Measurements from ENCODE around the gene OPA3.
"Not testable (repeated sequence)": the region's sequence is repeated elsewhere in the genome, so short reads cannot be mapped to it uniquely, and the experiment has no call there.

OPA3 gene

GRCh38 chr19:45584332-45585157, at the start of gene OPA3:
Gene OPA3 (minus strand): TSS chr19:45584802. CDS start chr19:45584764, 38 bp downstream.
- peak; percentile 100 for DNase-seq

DNA sequence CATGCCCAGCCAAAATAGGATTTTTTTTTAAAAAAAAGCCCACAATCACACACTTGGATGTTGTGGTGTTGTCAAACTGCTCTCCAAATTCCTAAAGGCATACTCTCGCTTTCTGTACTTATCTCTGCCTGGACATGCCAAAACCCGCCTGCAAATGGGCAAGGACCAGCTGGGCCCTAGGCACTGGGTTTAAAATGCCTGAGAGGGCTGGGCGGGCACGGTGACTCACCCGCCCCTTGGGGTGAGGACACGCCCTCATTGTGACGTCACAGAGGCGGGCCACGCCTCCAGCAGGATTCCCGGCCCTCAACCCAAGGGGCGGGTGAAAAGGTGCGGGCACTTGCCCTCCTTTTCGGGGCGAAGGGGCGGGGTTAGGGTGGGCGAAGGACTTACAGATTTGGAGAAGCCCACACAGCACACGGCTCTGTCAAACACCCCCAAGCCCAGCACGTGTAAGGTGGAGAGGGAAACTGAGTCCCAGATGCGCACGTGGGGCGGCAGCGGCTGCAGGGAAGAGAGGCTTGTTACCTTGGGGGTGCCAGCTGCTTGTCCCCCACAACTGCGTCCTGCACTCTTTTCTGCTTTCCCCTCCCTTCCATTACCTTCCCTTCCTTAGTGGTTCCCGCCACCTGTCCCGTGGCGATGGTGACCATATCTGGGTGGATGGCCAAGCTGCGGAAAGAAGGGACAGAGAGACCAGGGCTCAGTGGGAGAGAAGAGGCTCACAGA, 48.0 kb upstream of the OPA3 start:
- DNase-seq, result peak; percentile 82

GRCh38 chr19:45630463-45630862, 45.9 kb upstream of the OPA3 start:
- no peak for DNase-seq

GRCh38 chr19:45629704-45630103, 45.1 kb upstream of the OPA3 start:
- DNase-seq, result no peak

GRCh38 chr19:45628219-45628618, 43.6 kb upstream of the OPA3 start:
- not testable (repeated sequence) for DNase-seq

GRCh38 chr19:45623984-45624383, 39.4 kb upstream of the OPA3 start:
- no peak for DNase-seq

DNA sequence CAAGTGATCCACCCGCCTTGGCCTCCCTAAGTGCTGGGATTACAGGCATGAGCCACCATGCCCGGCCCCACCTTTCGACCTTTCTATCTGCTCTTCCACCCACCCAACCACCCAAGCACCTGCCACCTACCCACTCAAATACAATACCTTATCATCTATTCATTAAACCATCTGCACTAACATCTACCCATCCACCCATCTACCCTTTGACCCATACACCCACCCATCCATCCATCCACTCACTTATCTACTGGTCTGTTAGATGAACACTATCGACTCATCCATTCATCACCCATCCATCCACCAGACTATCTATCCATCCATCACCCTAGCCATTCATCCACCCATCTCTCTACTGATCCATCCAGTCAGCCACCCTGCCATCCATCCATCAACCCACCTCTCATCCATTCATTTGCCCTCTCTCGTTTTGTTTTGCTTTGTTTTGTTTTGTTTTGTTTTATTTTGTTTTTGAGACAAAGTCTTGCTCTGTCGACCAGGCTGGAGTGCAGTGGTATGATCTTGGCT, 37.4 kb upstream of the OPA3 start:
- no peak for DNase-seq

- no peak for DNase-seq
Observed at GRCh38 chr19:45621389-45621788, 36.8 kb upstream of the OPA3 start.

GRCh38 chr19:45616704-45617017, 32.1 kb upstream of the OPA3 start:
- DNase-seq, result no peak

- DNase-seq, result peak; percentile 89
Observed at GRCh38 chr19:45615795-45616703, 31.4 kb upstream of the OPA3 start.

DNA sequence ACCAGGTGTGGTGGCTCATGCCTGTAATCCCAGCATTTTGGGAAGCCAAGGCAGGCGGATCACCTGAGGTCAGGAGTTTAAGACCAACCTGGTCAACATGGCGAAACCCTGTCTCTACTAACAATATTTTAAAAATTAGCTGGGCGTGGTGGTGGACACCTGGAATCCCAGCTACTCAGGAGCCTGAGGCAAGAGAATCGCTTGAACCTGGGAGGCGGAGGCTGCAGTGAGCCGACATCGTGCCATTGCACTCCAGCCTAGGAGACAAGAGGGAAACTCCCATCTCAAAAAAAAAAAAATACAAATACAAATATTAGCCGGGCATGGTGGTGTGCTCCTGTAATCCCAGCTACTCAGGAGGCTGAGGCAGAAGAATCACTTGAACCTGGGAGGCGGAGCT, 30.5 kb upstream of the OPA3 start:
- DNase-seq, result not testable (repeated sequence)

DNA sequence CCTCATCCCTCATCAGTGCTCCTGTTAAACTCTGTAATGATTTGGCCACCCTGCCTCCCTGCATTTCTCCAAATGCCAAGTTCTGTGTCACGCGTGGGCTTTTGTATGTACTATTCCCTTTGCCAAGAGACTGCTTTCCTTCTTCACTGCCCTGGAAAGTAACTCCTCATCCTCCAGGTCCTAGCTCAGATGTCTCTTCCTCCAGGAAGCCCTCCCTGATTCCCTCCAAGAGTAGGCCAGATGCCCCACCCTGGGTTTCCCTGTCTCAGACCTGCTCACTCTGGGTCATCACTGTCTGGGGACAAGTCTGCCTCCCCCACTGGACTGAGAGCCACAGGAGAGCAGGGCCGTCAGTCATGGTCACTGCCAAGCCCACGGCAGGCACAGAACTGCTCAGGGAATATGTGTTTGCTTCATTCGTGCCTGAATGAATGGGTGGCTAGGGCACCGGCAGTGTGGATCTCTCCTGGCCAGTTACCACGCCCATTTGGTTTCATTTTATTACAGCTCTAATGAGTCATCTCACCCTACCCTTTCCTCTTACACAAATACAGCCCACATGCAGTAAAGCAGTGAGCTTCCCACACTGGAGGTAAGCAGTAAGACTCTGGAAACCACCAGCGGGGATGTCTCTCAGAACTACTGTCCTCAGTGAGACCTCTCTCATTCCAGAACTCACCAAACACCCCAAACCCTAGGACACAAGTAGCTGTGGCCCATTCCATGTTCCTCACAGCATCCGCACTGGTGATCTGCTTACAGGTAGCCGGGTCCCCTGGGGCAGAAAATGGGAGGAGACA, 29.5 kb upstream of the OPA3 start:
- DNase-seq, result peak; percentile 73

GRCh38 chr19:45608948-45609347, 24.3 kb upstream of the OPA3 start:
- no peak for DNase-seq

- DNase-seq, result peak; percentile 81
Observed at GRCh38 chr19:45607071-45608029, 22.7 kb upstream of the OPA3 start.

DNA sequence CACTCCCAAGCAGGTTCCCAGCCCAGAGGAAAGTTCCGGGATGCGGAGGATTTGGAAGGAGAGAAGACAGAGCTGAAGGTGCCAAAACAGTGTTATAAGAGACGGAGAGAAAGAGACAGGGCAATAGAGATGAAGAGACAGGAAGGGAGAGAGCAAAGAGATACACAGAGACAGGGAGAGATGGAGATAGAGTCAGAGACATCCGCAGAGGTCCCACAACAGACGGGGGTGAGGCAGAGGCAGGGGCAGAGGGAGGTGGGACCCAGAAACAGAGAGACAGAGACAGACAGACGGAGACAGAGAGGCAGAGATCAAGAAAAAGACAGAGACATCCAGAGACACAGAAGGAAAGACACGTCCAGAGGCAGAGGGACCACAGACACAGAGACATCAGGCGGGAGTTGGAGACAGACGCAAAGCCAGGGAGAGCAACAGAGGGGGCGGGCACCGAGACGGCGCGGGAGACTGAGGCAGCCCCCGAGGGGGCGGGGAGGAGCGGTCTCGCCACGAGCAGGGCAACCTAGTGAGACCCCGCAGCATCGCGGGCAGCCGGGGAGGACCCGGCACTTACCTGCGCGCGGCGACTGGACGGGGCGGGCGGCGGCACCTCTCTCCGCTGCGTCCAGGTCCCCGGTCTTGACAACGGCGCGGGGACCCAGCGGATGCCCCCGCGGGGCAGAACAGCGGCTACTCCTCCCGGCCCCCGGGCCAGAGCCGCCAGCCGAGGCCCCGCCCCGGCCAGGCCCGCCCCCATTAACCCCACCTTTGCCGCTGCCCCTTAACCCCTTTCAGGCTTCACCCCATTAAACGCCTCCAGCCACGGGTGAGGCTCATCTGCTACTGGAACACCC, 17.1 kb upstream of the OPA3 start, which contains the start of gene GPR4:
TSS of gene GPR4 (minus strand) at position 689 of the 851 bp plus-strand sequence. CDS start 10,346 bp downstream, outside the sequence.
- no peak for DNase-seq

- DNase-seq, result no peak
Observed at GRCh38 chr19:45601115-45601514, 16.5 kb upstream of the OPA3 start.

- DNase-seq, result no peak
Observed at GRCh38 chr19:45600340-45600885, 15.8 kb upstream of the OPA3 start.

DNA sequence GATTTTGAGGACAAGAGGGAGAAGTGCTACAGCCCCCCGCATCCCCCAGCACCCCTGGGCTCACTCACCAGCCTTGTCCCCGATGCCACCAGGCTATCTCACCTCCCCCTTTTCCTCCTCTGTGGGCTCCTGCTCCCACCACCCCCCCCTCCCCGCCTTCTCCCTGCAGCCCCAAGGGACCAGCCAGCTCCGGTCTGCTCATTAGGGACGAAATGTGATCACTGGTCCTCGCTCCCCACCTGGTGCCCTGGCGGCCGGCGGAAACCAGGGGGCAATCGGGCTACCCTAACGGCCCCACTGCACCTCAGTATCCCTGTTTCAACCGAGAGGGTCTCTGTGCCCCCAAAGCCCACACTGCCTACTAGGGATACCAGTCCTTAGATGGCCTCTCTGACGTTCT, 14.7 kb upstream of the OPA3 start:
- no peak for DNase-seq

DNA sequence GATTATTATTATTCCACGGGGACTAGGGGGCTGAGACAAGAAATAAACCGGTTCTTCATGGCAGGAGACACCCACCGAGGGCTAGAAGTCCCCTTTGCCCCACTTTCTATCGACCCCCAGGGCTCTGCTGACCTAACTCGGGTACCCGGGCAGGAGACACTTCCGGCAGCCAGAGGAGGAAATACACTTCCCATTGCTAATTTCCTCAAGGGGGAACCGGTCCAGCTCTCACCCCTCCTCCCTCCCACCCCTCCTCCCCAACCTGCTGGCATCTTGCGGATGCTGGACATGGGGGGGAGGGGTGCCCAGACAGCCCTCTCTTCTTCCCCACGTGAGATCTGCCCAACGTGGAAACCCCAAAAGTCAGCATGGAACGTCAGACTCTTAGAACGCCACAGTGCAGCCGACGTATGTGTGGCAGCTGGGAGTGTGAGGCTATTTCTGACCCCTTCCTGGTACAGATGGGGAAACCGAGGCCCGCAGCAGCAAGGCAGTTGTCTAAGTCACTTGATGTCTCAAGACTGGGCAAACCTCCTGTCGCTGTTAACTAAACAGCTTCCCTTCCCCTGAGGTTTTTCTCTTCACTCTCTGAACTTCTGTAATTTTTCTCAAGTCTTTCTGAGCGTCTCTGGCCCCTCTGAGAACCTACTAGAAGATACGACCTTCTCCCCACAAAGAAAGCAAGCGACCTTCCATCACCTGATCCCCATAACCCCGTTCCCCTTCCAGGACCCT, 13.8 kb upstream of the OPA3 start:
- no peak for DNase-seq

Measured in activated effector memory CD4-positive, alpha-beta T cell treated with anti-CD3 and anti-CD28 coated beads, Interleukin-2, amount 50 U/mL, for 16 hours (primary cell).